ENCODE data around the gene FIBCD1.

The FIBCD1 gene

DNA sequence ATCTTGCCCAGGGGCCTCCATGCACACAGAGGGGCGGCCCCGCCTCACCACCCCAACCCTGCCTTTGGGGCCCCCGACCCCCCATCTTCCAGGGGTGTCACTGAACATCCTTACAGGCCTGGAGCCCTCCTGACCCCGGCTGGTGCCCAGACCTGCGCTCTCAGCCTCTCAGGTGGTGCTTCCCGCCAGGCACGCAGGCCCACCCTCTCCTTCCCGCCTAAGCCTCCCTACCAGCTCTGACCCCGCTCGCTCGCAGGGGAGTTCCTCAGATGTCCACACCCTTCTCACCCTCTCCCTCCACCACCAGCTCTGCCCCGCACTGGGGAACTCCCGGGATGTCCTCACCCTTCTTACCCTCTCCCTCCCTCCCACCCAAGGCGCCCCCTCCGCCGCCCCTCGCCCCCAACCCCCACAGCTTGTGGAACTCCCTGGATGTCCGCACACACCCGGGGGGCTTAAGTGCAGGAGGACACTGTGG lies 30.1 kb downstream of the FIBCD1 start:
- TF ChIP-seq, protein P1, sequence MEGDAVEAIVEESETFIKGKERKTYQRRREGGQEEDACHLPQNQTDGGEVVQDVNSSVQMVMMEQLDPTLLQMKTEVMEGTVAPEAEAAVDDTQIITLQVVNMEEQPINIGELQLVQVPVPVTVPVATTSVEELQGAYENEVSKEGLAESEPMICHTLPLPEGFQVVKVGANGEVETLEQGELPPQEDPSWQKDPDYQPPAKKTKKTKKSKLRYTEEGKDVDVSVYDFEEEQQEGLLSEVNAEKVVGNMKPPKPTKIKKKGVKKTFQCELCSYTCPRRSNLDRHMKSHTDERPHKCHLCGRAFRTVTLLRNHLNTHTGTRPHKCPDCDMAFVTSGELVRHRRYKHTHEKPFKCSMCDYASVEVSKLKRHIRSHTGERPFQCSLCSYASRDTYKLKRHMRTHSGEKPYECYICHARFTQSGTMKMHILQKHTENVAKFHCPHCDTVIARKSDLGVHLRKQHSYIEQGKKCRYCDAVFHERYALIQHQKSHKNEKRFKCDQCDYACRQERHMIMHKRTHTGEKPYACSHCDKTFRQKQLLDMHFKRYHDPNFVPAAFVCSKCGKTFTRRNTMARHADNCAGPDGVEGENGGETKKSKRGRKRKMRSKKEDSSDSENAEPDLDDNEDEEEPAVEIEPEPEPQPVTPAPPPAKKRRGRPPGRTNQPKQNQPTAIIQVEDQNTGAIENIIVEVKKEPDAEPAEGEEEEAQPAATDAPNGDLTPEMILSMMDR (IDR thresholded peaks at IDR 0.05; ENCODE audit: borderline replicate concordance, insufficient read depth, low read depth, low read length): no peak
- no peak overlapping the region for H3K4me3 ChIP-seq (ENCODE audit: low read depth, low read length)

- H3K4me3 ChIP-seq (ENCODE audit: low read depth, low read length): no peak overlapping the region
- TF ChIP-seq, protein P1 (IDR thresholded peaks at IDR 0.05; ENCODE audit: borderline replicate concordance, insufficient read depth, low read depth, low read length): no peak
Measured at GRCh38 chr9:130908146-130908877, 30.7 kb downstream of the FIBCD1 start.

- TF ChIP-seq, protein P1 (IDR thresholded peaks at IDR 0.05; ENCODE audit: borderline replicate concordance, insufficient read depth, low read depth, low read length): no peak
- no peak overlapping the region for H3K4me3 ChIP-seq (ENCODE audit: low read depth, low read length)
Measured at GRCh38 chr9:130906735-130907416, 32.2 kb downstream of the FIBCD1 start.

DNA sequence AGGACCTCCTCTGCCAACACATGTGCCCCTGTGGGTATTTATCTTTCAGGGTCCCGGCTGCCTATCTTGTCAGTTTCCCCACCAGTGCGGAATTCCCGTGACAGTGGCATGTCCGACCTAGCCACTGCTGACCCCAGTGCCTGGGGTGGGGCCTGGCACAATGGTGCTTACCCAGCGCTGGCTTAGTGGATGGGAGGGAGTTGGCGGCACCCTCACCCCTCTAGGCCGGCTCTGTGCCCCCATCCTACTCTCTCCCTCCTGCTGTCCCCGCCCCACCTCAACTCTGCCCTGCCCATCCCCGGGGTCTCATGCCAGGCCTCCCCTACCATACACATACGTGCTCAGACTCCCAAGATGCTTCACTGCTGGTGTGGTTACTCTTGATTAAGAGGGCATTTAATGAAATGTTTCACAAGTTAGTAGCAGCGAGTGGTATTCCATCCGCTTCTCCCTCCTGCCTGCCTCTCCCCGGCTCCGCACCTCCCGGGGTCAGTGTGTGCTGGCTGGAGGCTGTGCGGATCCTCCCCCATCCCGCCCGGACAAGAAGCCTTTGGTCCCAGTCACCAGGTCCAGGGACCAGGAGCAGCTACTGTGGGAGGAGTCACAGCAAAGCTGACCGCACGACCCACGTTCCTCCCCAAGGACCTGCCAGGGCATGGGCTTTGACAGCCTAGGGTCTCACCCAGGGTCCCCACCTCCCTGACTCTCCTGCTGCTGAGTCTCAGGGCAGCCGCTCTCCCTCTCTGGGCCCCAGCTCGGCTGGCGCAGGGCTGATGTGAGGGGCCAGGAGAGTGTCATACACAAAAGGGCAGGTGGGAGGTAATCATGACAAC lies 32.9 kb downstream of the FIBCD1 start:
- TF ChIP-seq, protein P1 (IDR thresholded peaks at IDR 0.05; ENCODE audit: borderline replicate concordance, insufficient read depth, low read depth, low read length): no peak
- no peak overlapping the region for H3K4me3 ChIP-seq (ENCODE audit: low read depth, low read length)

DNA sequence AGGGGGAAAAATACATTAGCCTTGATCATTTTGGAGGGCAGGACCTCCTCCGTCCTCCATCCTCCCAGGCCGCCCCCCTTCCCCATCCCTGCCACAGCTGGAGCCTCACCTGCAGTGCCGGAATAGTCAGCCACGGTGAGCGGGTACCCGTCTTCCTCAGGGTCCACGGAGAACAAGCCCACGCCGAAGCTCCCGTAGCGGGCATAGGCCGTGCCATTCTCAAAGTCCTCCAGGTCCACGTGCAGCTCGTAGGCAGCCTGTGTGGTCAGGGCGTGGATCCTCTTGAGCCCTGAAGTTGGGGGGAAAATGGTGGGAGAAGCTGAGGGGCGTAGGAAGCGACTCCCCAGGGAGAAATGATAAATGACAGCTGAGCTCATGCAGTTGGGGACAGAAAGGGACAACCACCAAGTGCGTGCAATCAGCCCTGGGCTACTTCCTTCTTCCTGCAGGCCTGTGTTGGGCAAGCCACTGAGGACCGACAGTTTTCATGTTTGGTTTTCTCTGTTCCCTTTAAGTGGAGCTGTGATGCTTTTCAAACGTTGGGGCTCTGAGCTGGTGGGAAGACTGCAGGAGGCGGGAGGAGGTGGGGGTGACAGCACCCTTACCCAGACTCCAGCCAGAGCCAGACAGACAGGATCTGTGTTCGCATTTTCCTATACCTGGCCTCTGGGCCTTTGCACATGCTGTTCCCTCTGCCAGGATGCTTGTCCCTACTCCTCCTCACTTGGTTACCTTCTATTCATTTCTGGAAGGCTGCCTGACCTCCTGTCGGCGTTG lies 33.7 kb downstream of the FIBCD1 start:
- TF ChIP-seq, protein P1 (IDR thresholded peaks at IDR 0.05; ENCODE audit: borderline replicate concordance, insufficient read depth, low read depth, low read length): no peak
- H3K4me3 ChIP-seq (ENCODE audit: low read depth, low read length): no peak overlapping the region
